SU-DHL-6 (cell line): Measurements from ENCODE around the gene ELL2.

ENCODE experiments used
- H2AFZ ChIP-seq: fragments of 200-600 bp; sonication (generic); 2 replicates; pipeline ENCODE4 v1.6.1; 2014; ENCODE audit warnings: low read depth, mild to moderate bottlenecking, moderate library complexity, mixed read lengths, antibody characterized with exemption, low read length; ENCODE audit not compliant: severe bottlenecking
- H3F3A ChIP-seq: fragments of 200-600 bp; shearing (Covaris generic); 2 replicates; pipeline ENCODE4 v1.6.0; 2016; ENCODE audit warnings: antibody characterized with exemption, mild to moderate bottlenecking; ENCODE audit not compliant: insufficient read depth
- H3K27ac ChIP-seq: fragments of 200-600 bp; sonication (generic); 2 replicates; pipeline ENCODE4 v1.5.1; 2016; ENCODE audit warnings: low read depth, mild to moderate bottlenecking, low read length, moderate library complexity, mixed read lengths
- H3K27me3 ChIP-seq: fragments of 200-600 bp; sonication (generic), shearing (Covaris generic); 2 replicates; pipeline ENCODE4 v1.6.0; 2014; ENCODE audit warnings: mild to moderate bottlenecking, low read length
- H3K36me3 ChIP-seq: fragments of 200-600 bp; sonication (generic); 2 replicates; pipeline ENCODE4 v1.6.1; 2014; ENCODE audit warnings: mild to moderate bottlenecking, low read length, mixed read lengths
- H3K4me2 ChIP-seq: fragments of 300-600, 200-600 bp; shearing (Covaris generic), sonication (generic); 2 replicates; pipeline ENCODE4 v1.6.0; 2014; ENCODE audit warnings: low read length, low read depth, mild to moderate bottlenecking; ENCODE audit not compliant: poor library complexity, severe bottlenecking
- H3K4me3 ChIP-seq: fragments of 200-600 bp; sonication (generic); 2 replicates; pipeline ENCODE4 v1.5.1; 2014; ENCODE audit warnings: antibody characterized with exemption, low read length, mild to moderate bottlenecking, mixed read lengths; ENCODE audit not compliant: insufficient read depth, poor library complexity, severe bottlenecking
- H3K79me2 ChIP-seq: fragments of 200-600 bp; sonication (generic); 2 replicates; pipeline ENCODE4 v1.6.1; 2014; ENCODE audit warnings: mild to moderate bottlenecking, low read length, moderate library complexity; ENCODE audit not compliant: insufficient read depth
- H3K9ac ChIP-seq: fragments of 200-600 bp; sonication (generic); 2 replicates; pipeline ENCODE4 v1.7.0; 2014; ENCODE audit warnings: mild to moderate bottlenecking, low read length
- H3K9me2 ChIP-seq: fragments of 200-600 bp; sonication (generic); replicated peaks from 2 replicates; pipeline ENCODE4 v1.6.1; 2014; ENCODE audit warnings: low read length; ENCODE audit not compliant: insufficient read depth
- H3K9me3 ChIP-seq: fragments of 200-600 bp; sonication (generic); 2 replicates; pipeline ENCODE4 v1.6.1; 2014; ENCODE audit warnings: low read length, mixed read lengths; ENCODE audit not compliant: insufficient read depth
- H4K20me1 ChIP-seq: fragments of 200-600 bp; sonication (generic); 2 replicates; pipeline ENCODE4 v1.6.1; 2014; ENCODE audit warnings: low read depth, mild to moderate bottlenecking, antibody characterized with exemption, low read length, moderate library complexity, mixed read lengths
- CTCF ChIP-seq: fragments of 200-600 bp; sonication (generic); IDR thresholded peaks from one replicate; pipeline ENCODE4 v1.5.1; 2017; ENCODE audit warnings: antibody characterized with exemption, mild to moderate bottlenecking, low read length, moderate library complexity; ENCODE audit not compliant: insufficient read depth, poor library complexity, severe bottlenecking
- EZH2phosphoT487 ChIP-seq: fragments of 200-600 bp; sonication (generic), shearing (Covaris generic); conservative IDR thresholded peaks from 2 replicates; pipeline ENCODE4 v1.6.1; 2018; ENCODE audit warnings: mild to moderate bottlenecking, antibody characterized with exemption, low read length, moderate library complexity, mixed read lengths

Gene ELL2

GRCh38 chr5:95976606-95977005 lies 15.0 kb upstream of the ELL2 start:
- no peaks in the 10 kb centered on the region for H3K9me2 ChIP-seq
- H3K4me3 ChIP-seq = no peak overlapping the region
- no peaks in the 10 kb centered on the region for H4K20me1 ChIP-seq
- no peak for TF ChIP-seq CTCF
- TF ChIP-seq EZH2phosphoT487 = no peak
- H3K27me3 ChIP-seq = no peaks in the 10 kb centered on the region
- H2AFZ ChIP-seq = no peak overlapping the region
- no peak overlapping the region for H3K27ac ChIP-seq
- H3F3A ChIP-seq = no peaks in the 10 kb centered on the region
- H3K79me2 ChIP-seq = no peaks in the 10 kb centered on the region
- H3K9me3 ChIP-seq = no peaks in the 10 kb centered on the region
- no peak overlapping the region for H3K9ac ChIP-seq
- no peaks in the 10 kb centered on the region for H3K36me3 ChIP-seq
- no peak overlapping the region for H3K4me2 ChIP-seq

GRCh38 chr5:95975703-95976102 lies 14.1 kb upstream of the ELL2 start:
- no peaks in the 10 kb centered on the region for H3K27me3 ChIP-seq
- no peak for TF ChIP-seq CTCF
- no peak for TF ChIP-seq EZH2phosphoT487
- H3K79me2 ChIP-seq = no peaks in the 10 kb centered on the region
- H3K9me3 ChIP-seq = no peaks in the 10 kb centered on the region
- no peak overlapping the region for H3K4me2 ChIP-seq
- H3K27ac ChIP-seq = no peak overlapping the region
- no peaks in the 10 kb centered on the region for H3K9me2 ChIP-seq
- H3K36me3 ChIP-seq = no peaks in the 10 kb centered on the region
- H3K9ac ChIP-seq = no peak overlapping the region
- no peak overlapping the region for H2AFZ ChIP-seq
- H3K4me3 ChIP-seq = no peak overlapping the region
- H3F3A ChIP-seq = no peaks in the 10 kb centered on the region
- H4K20me1 ChIP-seq = no peaks in the 10 kb centered on the region

GRCh38 chr5:95973793-95974325 lies 12.2 kb upstream of the ELL2 start:
- Histone ChIP-seq H3K9ac (no peak overlapping the region), H3F3A (no peaks in the 10 kb centered on the region), H3K4me3 (no peak overlapping the region), H3K9me2 (no peaks in the 10 kb centered on the region), H4K20me1 (no peaks in the 10 kb centered on the region), H3K27ac (no peak overlapping the region), H3K27me3 (no peaks in the 10 kb centered on the region), H3K36me3 (no peaks in the 10 kb centered on the region), H2AFZ (no peak overlapping the region), H3K9me3 (no peaks in the 10 kb centered on the region), H3K79me2 (no peaks in the 10 kb centered on the region), H3K4me2 (no peak overlapping the region)
- no peak for TF ChIP-seq EZH2phosphoT487
- TF ChIP-seq CTCF = no peak
